ENCODE measurements around the gene TRIM3.

- TF ChIP-seq TEAD4 (IDR thresholded peaks at IDR 0.05; ENCODE audit: low read depth, low read length) = no peak
- TF ChIP-seq EZH2 (IDR thresholded peaks at IDR 0.05; ENCODE audit: low read depth, low read length, severe bottlenecking) = no peak
- no peak for TF ChIP-seq ZNF274 (IDR thresholded peaks at IDR 0.05; ENCODE audit: borderline replicate concordance, extremely low read depth, low read length)
- TF ChIP-seq EP300 (IDR thresholded peaks at IDR 0.05; ENCODE audit: borderline replicate concordance in 1 of 2, low read depth in 2 of 2, low read length in 2 of 2) = no peak
- no peak for TF ChIP-seq JUND (IDR thresholded peaks at IDR 0.05; ENCODE audit: low read length)
- no peak for TF ChIP-seq GABPA (IDR thresholded peaks at IDR 0.05; ENCODE audit: borderline replicate concordance, insufficient read depth, low read length)
- peak; percentile 79 to 95 (median 92) for TF ChIP-seq CTCF (IDR thresholded peaks at IDR 0.05; ENCODE audit: control extremely low read depth in 1 of 3, insufficient read depth in 1 of 3, low read depth in 1 of 3, low read length in 3 of 3)
- TF ChIP-seq KDM1A (IDR thresholded peaks at IDR 0.05; ENCODE audit: borderline replicate concordance, low read length) = no peak
Measured at GRCh38 chr11:6443269-6444003, 30.3 kb downstream of the TRIM3 start.

Data from H1 (cell line).